Erythroblast (primary cell): ENCODE data around the gene LTB4R2.

Experiments used
- GATA1 ChIP-seq: IDR thresholded peaks from 2 replicates; pipeline ENCODE4 v1.6.1; 2011; ENCODE audit warnings: low read depth, mild to moderate bottlenecking, control low read depth, low read length, moderate library complexity
- POLR2A ChIP-seq: IDR thresholded peaks from 2 replicates; pipeline ENCODE4 v1.6.1; 2011; ENCODE audit warnings: mild to moderate bottlenecking, low read length

DNA sequence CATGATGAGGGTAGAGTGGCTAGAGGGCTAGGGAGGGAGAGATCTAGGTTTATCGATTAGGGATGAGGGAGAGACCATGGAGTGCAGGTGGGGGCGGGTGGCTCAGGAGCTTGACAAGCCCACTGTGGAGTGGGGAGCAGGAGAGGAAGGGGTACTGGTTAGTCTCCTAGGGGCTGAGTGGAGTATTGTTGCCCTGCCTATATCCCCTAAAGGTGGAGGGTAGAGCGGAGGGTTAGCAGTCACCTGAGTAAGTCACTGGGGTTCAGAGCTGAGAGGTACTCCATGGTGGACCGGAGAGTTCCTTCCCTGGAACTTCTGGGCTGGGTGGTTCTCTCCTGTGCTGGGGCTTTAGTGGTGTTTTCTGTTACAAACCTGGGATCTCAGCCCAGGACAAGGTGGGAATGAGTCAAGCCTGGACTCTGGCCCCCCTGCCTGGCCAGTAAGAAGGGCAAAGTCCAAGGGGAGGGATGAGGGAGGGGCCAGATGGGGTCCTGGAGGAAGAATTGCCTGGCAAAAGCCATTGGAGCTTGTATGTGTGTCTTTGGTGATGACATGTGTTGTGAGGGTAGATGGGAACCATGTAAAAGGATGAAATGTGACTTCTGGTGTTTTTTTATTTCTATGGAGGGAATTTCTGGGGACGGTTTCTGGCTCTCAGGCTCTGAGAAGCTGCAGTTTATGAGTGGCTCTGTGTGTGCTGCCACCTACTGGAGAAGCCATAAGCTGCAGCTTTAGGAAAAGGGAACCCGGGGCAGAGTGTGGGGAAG is 2.2 kb upstream of the LTB4R2 start, which contains the start of gene CIDEB:
- no peak for TF ChIP-seq POLR2A
- TF ChIP-seq GATA1: no peak
